GM21786 (cell line): ENCODE data around the gene TUBA4B.

Experiments used
- ATAC-seq: cut with Tn5 transposase; IDR thresholded peaks from one replicate; pipeline ENCODE4 v1.9.1; 2021; ENCODE audit not compliant: unreplicated experiment

Gene TUBA4B

GRCh38 chr2:219289537-219290361, 36.7 kb downstream of the TUBA4B start:
- ATAC-seq: no peak

GRCh38 chr2:219290381-219291171, 37.5 kb downstream of the TUBA4B start:
- ATAC-seq: no peak

- ATAC-seq: no peak
These were observed 38.4 kb downstream of the TUBA4B start for GRCh38 chr2:219291394-219291793.

- ATAC-seq: no peak
These were observed 39.0 kb downstream of the TUBA4B start for GRCh38 chr2:219291910-219292490.

GRCh38 chr2:219292616-219293015, 39.6 kb downstream of the TUBA4B start:
- no peak for ATAC-seq

DNA sequence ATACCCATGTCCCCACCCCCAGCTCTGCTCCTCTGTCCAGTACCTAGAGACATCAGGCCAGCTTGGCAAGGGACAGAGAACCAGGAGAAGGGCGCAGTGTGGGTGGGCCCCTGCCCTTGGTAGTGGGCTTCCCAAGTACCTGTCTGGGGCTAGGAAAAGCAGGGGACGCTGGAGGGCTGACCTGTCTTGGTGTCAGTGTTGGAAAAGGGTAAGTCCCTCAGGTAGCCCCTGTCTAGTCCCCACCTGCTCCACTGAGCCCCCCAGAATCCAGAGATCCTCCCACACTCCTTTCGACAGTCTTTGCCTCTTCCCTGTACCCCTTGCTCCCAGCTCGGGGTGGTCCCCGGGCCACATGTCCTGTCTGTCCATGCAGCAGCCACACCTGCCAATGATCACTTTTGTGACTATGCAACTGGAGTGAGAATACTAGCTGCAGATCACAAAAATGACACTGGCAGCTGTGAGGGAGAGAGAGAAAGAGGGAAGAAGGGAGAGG, 40.7 kb downstream of the TUBA4B start:
- no peak for ATAC-seq

- peak; percentile 86 for ATAC-seq
These were observed 41.6 kb downstream of the TUBA4B start for GRCh38 chr2:219294356-219295351.

DNA sequence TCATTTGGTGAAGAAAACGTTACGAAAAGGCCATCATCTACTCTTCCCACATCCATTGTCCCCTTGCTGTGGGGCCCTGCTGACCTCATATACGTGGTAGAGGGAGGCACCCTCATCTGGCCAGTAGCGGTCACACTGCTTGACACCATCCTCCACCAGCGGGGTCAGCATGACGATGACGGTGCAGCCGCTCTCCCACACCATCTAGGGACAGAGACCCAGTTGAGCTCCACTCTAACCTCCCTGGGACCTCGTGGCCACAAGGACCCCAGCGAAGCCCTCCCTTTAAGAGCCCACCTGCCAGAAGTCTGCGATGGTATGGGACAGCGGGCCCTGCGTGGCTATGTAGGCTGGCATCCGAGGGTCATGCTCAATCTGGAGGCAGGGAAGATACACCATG, 43.1 kb downstream of the TUBA4B start:
- no peak for ATAC-seq

DNA sequence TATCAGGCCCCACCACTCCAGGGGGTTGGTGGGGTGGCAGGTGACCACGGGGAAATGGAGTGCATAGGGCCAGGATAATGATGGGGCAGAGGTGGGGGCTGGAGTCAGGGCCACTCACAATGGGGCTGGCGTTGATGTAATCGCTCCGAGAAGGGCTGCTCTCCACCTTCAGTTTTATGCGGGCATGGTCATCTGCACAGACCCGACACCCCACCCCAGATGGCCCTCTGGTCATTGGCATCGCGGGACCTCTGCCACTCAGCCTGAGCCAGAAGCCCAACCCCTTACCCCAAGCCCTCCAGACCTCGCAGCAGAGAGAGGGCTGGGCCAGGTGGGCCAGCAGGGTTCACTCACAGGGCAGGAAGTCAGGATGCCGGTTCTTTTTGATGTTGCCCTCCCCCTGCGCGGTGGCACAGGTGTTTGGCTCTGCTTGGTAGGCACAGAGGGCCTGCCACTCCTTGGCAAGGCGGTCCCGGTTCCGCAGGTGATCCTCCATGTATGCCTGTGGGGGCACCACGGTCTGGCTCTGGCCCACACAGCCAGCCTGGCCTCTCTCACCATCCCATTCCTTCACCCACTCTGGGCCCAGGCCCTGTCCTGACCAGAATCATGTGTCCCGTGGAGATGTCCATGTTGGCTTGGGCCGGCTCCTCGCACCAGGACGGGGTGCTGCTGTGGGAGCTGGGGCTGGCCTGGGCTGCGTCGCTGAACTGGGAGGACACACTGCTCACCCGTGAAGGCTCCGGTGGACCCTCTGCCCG, 43.8 kb downstream of the TUBA4B start:
- no peak for ATAC-seq

DNA sequence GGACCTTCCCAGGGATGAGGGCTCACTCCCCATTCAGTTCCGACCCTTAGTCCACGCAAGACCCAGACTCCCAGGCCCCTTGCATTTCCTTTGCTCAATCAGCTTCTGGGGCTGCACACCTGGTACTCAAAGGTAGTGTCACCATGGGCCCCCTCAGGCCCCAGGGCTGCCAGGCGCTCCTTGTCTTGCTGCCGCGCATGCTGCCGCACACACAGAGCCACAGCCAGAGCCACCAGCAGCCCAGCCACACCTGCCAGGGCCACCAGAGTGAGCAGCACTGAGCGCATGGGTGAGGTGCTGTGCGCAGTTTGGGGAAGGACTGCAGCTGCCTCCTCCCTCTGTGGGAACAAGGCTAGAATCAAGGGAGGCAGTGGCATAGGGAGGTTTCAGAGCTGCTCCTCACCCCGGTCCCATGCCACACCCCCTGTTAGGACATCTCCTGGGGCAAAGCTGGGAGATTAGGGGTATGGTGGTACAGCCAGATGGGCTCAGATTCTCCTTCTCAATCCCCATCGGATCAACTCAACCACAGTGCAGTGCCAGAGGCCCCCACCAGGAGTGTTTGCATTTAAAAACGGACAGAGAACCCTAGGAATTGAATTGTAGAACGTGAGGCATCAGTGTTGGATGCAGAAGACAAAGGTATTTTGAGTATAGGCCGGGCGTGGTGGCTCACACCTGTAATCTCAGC, 44.9 kb downstream of the TUBA4B start:
- ATAC-seq: no peak

DNA sequence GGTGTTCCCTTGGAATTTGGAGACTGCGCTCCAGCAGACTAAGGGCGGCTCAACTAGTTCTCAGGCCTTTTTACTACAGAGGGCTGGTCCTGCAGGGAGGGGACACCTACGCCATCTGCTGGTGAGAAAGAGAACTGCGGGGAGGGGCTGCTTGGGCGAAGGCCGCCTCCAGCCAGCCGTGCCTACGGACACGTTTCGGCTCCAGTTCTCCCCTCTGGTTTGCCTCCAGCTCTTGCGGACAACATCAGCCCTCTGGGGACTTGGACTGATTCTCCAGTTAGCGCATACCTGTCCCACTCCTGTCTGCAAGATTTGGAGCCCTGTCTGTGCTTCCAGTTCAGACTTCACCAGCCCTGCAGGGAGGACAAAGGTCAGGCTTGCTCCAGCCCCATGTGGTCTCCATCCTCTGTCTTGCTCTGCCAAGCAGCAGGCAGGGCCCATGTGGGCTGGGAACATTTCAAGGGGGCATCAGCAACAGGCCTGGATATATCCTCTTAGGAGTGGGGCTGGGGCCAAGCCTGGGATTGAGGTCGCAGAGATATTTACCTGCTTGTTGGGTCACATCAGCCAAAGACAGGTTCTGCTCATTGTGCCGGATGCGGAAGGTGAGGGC, 45.8 kb downstream of the TUBA4B start:
- peak; percentile 57 for ATAC-seq

DNA sequence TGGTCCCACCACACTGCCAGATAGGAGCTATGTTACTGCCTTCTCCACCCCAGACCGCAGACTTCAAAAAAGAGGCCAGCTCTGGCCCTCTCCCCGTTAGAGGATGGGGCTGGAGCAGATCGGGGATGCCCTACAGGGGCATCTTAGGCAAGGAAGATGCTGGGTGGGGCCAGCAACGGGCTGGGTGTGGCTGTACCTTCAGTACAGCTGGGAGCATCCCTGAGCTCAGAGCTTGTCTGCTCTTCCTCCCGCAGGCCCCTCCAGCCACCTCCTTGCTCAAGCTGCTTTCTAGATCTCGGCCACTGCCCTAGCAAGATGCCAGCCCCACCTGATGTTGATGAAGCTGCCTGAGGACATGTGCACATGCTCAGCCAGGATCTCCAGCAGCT, 46.3 kb downstream of the TUBA4B start:
- no peak for ATAC-seq

GRCh38 chr2:219300022-219300421, 47.0 kb downstream of the TUBA4B start:
- ATAC-seq: no peak

DNA sequence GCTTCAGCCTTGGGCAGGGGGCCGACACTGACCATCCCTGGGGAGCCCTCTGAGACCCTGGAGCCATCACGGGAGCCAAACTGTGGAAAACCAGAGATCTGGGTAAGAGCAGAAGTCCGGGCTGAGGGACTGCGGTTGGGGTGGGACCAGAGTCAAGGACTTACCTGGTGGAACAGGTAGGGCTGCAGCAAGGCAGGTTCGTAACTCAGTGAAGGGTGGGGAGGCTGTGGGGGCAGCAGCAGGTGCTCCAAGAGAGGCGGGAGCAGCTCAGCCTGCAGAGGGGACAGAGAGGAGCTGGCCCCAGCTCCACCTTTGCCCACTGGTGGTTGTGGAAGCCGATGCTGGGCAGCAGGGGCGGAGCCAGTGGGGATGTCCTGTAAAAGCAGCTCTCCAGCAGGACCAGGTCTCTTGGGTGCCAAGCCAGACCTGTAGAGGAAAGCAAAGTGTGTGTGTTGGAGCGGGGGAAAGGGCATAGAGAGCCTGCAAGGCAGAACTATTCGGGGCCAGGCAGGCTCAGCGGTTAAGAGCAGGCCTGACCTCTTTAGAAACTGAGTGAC, 49.4 kb downstream of the TUBA4B start:
- ATAC-seq: no peak

GRCh38 chr2:219304223-219304622, 51.2 kb downstream of the TUBA4B start:
- no peak for ATAC-seq

GRCh38 chr2:219306047-219306446, 53.0 kb downstream of the TUBA4B start:
- ATAC-seq: no peak

DNA sequence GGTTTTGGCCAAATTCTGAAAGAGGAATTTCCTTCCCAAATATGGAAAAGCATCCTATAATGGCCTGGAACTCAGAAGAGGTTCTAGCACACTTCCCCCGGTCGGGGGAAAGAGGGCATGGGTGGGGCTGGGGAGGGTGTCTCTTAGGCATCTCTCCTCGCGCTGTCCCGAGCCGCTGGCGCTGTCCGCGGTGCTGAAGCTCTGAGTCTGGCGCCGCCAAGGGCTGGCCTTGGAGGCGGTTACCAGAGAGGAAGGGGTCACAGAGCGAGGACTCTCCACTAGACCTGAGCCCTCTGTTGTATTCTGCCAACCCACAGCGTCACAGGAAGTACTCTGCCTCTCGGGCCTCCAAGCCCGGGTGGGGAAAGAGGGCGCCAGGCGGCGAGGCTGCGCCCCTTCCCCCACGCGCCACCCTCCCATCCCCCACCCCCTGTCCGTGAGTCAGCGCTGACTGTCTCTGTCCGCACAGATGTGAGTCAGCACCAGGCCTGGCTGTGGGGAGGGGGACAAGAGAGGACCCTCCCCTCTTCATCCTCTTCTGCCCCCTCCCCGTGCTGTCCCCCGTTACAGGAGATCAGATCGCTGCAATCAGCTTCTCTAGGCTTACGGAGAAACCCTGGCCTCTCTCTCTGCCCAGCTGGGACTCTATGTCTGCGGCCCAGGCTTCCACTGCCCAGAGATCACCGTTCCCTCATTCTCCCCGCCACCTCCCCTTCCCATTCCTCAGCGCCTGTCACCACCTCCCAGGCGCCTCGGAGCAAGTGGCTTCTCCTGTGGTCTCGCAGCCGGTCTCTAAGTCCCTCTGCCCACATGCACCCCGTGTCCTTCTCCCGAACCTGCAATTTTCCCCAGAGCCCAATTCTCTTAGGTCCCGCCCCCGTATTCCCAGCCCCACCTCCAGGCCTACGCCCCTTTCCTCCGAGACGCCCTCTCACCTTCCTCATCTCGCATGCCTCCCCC, 55.4 kb downstream of the TUBA4B start:
- no peak for ATAC-seq
